HEK293T (cell line): ENCODE results near the gene IL17RE.

Source experiments
- BHLHE40 ChIP-seq: fragments of 450-650 bp; IDR thresholded peaks from 2 replicates; pipeline ENCODE4 v1.6.1; 2016; ENCODE audit warnings: mild to moderate bottlenecking, moderate library complexity, borderline replicate concordance
- ELF4 ChIP-seq: fragments of 450-650 bp; IDR thresholded peaks from 2 replicates; pipeline ENCODE4 v1.6.1; 2017; ENCODE audit warnings: antibody characterized with exemption
- FOXA1 ChIP-seq: fragments of 450-650 bp; IDR thresholded peaks from 2 replicates; pipeline ENCODE4 v1.6.1; 2016; ENCODE audit warnings: mild to moderate bottlenecking
- NFRKB ChIP-seq: fragments of 450-650 bp; IDR thresholded peaks from 2 replicates; pipeline ENCODE4 v1.6.1; 2016; ENCODE audit warnings: mild to moderate bottlenecking, moderate library complexity

DNA sequence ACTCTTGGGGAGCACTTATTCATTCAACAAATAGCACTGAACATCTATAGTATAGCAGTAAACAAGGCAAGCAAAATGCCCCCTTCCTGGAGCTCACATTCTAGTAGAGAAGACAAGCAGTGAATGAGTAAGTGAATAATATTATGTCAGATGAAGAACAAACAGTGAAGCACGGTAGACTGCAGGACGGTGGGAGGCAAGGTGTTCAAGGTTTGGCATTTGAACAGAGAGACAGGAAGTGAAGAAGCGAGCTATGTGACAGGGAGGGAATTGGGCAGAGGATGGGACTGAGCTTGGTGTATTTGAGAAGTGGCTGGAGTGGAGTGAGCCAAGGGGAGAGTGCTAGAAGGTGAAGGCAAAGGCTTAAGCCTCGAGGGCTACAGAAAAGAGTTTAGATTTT lies 32.3 kb downstream of the IL17RE start:
- TF ChIP-seq ELF4 (no peak), FOXA1 (no peak), BHLHE40 (no peak), NFRKB (no peak)
